GM12865 (cell line): Measurements from ENCODE around the gene KLHL29.

ENCODE experiments used
- DNase-seq: peaks from one replicate; pipeline ENCODE4 v3.0.0; 2010; ENCODE audit warnings: low read depth
- H3K4me3 ChIP-seq: 2 replicates; pipeline ENCODE4 v1.5.1; 2011; ENCODE audit warnings: mild to moderate bottlenecking, low read depth, low read length, control low read depth
- TF ChIP-seq, protein P1 (sequence below): IDR thresholded peaks from 2 replicates; pipeline ENCODE4 v1.5.1; 2011; ENCODE audit warnings: low read length, control low read depth, low read depth, inconsistent platforms; ENCODE audit not compliant: insufficient read depth; ENCODE audit errors: missing control alignments

KLHL29 gene

GRCh38 chr2:23356711-23357110 is 28.3 kb upstream of the KLHL29 start:
- TF ChIP-seq, protein P1, sequence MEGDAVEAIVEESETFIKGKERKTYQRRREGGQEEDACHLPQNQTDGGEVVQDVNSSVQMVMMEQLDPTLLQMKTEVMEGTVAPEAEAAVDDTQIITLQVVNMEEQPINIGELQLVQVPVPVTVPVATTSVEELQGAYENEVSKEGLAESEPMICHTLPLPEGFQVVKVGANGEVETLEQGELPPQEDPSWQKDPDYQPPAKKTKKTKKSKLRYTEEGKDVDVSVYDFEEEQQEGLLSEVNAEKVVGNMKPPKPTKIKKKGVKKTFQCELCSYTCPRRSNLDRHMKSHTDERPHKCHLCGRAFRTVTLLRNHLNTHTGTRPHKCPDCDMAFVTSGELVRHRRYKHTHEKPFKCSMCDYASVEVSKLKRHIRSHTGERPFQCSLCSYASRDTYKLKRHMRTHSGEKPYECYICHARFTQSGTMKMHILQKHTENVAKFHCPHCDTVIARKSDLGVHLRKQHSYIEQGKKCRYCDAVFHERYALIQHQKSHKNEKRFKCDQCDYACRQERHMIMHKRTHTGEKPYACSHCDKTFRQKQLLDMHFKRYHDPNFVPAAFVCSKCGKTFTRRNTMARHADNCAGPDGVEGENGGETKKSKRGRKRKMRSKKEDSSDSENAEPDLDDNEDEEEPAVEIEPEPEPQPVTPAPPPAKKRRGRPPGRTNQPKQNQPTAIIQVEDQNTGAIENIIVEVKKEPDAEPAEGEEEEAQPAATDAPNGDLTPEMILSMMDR = no peak
- no peak overlapping the region for H3K4me3 ChIP-seq
- DNase-seq = no peak

DNA sequence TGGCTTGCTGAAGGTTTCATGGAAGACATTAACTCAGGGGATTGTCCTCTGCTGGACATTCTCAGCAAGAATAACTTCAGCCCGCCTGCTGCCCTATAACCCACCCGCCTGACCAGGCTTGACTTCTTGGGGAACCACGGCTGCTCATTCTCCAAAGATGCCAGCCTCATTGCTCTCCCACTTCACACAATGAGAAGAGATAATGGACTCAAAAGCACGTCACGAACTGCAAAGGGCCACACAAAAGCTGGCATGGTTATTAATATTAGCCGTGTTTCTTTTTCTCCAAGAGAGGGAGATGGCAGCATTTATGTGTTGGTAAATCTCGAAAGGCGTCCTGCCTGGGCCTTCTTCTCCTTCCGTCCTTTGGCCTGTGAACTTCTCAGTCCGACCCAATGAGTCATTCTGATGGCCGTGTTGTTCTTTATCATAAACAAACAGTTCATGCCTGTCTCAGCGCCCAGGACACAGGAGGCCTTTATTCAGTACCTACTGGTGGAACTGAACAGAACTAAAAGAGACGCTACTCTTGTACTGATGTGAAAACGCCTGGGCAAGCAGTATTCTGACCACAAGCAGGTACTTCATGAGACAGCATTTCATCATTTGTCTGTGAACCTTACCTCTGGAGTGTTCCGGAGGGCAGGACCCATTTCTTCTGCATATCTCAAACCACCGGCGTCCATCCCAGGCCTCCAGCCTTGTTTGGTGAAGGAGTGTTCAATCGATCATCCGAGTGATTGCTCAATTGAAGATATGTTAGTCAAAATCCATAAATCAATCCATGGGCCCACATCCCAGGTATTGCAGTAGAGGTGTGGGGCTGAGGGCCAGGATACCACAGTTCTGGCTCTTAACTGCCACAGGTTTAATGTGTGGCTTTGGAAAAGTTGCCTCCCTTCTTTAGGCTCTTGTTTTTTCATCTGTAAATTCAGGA is 25.1 kb upstream of the KLHL29 start:
- H3K4me3 ChIP-seq = no peak overlapping the region
- TF ChIP-seq, protein P1 = no peak
- DNase-seq = no peak

DNA sequence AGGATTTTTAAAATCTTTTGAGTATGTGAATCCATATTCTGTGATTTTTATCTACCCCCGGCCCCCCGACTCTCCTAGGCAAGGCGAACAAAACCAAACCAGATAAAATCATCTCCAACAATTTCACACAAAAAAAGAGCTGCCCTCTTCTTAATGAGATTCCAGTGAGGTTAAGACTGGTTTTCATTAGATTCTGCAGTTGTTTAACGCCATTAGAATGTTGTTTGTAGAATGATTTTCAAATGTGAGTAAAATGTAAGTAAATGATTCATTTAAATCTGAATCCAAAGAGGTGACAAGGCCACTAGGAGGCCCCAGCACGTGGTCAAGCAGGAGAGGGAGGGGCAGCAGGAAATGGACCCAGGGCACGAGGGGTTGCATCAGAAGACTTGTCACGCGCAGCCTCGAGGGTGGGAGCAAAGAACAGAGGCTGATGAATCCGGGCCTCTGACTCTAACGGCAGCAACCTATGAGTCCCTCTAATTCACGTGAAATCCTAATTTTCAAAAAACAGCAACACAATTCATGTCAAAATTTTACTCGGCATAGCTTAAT is 24.3 kb upstream of the KLHL29 start:
- H3K4me3 ChIP-seq = no peak overlapping the region
- DNase-seq = no peak
- TF ChIP-seq, protein P1 = no peak

DNA sequence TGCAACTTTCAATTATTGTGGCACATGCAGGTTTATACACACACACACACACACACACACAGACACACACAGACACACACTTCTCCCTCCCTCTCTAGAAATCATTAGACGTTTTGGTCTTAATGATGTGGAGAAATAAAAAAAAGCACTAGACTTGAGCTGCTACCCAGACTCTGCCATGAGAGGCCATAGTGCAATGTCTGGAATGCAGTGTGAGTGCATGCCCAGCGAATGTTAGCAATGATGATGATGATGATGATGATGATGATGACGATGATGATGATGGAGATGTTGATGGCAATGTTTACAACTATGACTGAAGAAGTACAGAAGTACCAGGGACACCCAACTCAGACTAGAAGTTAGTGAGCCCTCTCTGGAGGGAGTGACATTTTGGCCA is 23.8 kb upstream of the KLHL29 start:
- DNase-seq = no peak
- no peak overlapping the region for H3K4me3 ChIP-seq
- TF ChIP-seq, protein P1 = no peak

GRCh38 chr2:23363268-23363667 is 21.7 kb upstream of the KLHL29 start:
- TF ChIP-seq, protein P1 = no peak
- DNase-seq = no peak
- H3K4me3 ChIP-seq = no peak overlapping the region

GRCh38 chr2:23363831-23364230 is 21.1 kb upstream of the KLHL29 start:
- no peak for DNase-seq
- no peak overlapping the region for H3K4me3 ChIP-seq
- TF ChIP-seq, protein P1 = no peak
